CD4-positive, alpha-beta T cell treated with Interleukin-15 for 4 hours (primary cell): Measurements from ENCODE around the gene RBM18.

Experiments
- DNase-seq: peaks from one replicate; pipeline ENCODE4 v3.0.0-alpha.2; 2020; ENCODE audit warnings: low spot score

The RBM18 gene

DNA sequence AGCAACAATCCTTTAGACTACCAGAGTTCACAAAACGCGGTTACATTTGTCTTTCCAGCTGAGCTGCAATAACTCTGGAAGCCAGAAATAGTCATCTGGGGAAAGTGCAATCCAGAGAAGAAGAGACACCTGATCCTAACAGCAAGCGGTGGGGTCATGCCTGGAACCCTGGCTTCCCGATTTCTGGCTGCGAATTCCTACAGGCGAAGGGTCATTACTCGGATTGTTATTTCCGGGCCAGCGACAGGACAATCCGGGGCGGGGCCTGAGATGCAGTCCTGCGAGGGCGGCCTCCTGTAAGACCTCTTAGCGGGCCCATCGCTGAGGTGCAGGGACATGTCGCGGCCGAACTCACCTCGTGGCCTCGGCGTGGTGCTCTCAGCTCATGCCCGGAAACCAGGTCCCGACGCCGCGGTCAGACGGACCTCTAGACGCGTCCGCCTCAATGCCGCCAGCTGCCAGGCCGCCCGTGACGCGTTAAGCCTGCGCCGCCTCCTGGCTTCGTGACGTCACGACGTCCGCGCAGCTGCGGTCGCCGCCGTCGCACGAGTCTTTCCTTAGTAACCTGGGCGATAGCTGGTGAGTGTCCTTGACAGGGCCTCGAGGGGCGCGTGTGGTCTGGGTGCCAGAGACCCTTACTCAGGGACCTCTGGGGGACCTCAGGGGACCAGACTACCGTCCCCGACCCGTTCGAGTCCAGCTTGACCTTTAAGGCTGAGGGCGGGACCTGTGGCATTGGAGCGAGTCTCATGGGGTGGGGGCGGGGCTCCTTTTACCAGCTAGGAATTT, at the start of gene RBM18, which contains the start of gene MRRF:
TSS of gene RBM18 (minus strand) at position 481 of the 789 bp plus-strand sequence. CDS start 3,348 bp downstream, outside the sequence.
TSS of gene MRRF (plus strand) at position 523 of the 789 bp plus-strand sequence. CDS start 6,010 bp downstream, outside the sequence.
- DNase-seq, result peak; percentile 82

- no peak for DNase-seq
Observed at GRCh38 chr9:122314165-122314564, 49.5 kb upstream of the RBM18 start.

DNA sequence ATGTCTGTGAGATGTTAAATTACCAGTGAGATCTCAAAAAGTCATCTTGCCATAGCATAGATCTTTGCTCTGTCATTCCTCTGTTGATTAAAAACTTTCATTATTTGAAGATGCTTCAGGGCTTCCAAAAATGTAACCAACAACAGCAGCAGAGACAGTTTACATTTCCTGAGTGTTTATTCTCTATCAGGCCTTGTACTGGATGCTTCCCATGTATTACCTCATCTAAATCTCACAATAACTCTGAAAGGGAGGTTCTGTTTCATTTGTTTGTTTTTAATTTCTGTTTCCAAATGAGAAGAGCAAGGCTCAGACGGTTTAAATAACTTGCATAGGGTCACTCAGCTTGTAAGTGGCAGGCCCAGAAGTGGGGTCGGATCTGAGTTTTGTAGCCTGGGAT, 45.2 kb upstream of the RBM18 start:
- DNase-seq, result no peak

DNA sequence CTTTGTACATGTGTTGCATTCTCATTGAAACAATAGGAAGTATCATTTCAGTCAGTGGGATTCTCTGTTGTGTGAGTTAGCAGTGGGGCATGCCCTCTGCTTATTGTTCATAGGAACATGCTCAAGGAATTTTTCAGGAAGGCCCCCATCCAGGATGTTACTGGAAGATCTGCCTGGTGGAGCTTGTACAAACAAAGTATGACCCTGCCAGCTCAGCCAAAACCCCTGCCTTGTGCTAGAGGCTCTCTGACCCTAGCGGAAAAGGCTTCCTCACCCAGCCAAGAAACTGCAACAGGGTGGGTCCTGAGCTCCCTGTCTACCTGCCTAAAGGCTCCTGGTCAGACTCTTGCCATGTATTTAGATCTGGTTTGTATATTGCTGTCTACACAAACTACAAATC, 43.3 kb upstream of the RBM18 start:
- no peak for DNase-seq

DNA sequence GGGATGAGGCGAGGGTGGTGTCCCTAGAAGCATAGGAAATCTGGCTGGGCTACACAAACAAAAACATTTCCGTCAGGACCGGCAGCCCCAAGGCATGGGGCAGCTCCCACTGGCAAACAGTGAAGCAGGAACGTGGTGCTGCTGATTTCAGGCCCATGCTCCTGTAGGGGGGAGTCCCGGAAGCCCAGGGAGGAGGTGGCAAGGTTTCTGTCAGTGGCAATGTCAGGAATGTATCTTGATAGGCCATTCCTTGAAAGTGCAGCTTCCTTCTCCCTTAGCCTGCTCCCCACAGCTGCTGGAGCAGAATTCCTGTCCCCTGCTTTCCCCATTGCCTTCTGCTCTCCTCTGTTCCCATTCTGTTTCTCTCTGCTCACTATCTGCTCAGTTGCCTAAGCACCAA, 42.4 kb upstream of the RBM18 start:
- DNase-seq, result no peak

GRCh38 chr9:122302237-122303093, 37.8 kb upstream of the RBM18 start:
- no peak for DNase-seq

- no peak for DNase-seq
Observed at GRCh38 chr9:122297512-122297911, 32.9 kb upstream of the RBM18 start.

DNA sequence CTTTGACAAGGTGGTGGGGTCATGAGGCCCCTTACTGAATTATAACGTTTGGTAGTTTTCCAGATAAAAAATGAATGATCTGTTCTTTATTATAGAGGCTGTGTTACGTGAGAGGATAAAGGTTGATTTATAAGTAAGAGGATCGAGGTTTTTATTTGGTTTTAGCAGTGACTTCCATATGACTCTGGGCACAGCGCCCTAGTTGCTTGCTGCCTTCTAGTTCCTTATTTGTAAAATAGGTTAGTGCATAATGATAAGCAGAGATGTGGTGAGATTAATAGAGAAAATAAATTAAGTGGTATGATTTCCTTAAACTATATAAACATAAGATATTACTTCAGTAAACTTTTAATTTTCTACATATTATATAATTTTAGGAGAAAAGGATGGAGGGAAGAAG, 29.9 kb upstream of the RBM18 start:
- DNase-seq, result no peak

GRCh38 chr9:122291458-122291857, 26.8 kb upstream of the RBM18 start:
- DNase-seq, result no peak

DNA sequence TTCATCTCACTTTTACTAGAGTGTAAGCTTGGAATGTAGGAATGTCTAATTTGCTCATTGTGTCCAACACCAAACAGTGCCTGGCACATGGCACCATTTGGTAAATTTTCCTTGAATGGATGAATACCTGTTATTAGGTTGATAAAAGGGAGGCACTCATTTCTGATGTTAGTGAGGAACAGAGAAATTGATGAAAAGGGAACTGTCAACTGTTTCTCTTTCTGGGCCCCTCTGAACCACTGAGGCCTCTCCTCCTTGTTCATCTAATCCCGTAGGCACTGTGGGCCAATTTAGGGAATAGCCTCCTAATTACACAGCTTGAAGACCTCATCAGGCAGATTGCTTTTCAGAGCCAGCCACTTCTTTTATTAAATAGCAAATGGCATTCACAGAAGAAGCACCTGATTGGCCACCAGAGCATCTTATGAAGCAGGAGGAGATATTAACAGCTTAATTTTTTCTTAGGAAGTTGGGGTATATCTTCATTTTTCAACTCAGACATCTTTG, 22.6 kb upstream of the RBM18 start:
- DNase-seq, result no peak

- no peak for DNase-seq
Observed at GRCh38 chr9:122286764-122287163, 22.1 kb upstream of the RBM18 start.

DNA sequence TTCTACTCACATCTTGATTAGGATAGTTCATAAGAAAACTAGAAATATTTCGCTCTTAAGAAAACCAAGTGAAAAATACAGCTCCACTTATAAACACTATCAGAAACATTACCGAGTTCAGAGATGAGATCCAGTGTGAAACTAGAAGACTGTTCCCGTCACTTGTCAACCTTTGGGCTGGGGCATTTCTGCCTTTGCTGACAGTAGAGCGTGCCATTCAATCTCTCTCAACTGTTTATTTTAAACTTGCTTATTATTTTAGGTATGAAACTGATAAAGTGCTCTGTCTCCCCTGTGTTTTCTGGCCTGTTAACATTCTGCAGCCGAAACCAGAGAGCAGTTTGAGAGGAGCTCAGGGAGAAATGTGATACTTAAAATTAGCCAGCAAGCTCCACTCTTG, 16.7 kb upstream of the RBM18 start:
- DNase-seq, result no peak

- no peak for DNase-seq
Observed at GRCh38 chr9:122277285-122277897, 12.8 kb upstream of the RBM18 start.

DNA sequence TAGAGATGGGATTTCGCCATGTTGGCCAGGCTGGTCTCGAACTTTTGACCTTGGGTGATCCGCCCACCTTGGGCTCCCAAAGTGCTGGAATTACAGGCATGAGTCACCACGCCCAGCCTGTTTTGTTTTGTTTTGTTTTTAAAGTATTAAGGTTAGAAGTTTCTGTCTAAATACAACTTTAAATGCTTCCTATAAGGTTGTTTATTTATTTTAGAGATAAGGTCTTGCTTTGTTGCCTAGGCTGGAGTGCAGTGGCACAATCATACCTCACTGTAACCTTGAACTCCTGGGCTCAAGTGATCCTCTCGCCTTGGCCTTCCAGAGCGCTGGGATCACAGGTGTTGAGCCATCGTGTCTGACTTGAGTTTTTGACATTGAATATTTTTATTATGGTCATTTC, 11.5 kb upstream of the RBM18 start:
- no peak for DNase-seq

DNA sequence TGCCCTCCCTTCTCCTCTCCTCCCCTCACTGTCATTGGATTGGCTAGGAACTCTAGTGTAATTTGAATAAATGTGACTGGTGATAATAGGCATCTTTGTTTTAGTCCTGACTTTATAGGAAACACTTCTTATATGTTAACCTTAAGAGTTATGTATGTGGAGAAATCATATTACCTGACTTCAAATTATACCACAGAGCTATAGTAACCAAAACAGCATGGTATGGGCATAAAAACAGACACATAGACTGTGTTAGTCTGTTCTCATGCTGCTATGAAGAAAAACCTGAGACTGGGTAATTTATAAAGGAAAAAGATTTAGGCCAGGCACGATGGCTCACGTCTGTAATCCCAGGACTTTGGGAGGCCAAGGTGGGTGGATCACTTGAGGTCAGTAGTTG, 9.4 kb upstream of the RBM18 start:
- no peak for DNase-seq

DNA sequence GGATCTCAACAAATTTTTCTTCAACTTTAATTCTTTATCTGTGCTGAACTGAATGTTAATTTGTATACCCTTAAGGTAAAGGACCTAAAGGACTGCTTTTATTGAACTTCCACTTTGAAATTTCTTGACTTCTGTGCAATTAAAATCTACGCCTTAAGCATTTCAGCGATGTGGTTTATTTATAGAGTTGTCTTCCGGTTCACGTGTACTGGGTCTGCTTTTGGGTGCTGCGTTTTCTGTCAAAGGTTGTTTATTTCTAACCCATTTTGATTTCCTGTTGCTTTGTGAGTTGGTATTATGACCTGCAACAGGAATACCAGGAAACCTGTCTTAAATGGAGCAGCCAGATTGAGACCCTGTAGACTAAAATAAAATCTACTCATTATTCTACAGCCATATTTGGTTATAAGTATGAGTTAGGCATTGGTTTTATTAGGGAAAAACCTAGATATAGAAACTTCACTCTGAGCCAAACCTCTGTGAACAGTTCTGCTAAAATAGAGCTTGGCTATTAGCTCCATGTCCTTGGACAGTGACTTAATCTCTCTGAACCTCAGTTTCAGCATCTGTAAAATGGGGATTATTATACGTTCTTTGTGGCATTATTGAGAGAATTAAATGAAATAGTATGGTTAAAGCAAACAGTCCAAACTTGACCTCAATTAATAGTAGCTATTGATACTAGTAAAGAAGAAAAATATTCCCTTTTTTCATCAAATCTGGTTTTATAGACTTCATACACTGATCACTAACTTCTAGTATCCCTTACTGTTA, 3.6 kb upstream of the RBM18 start:
- DNase-seq, result no peak

GRCh38 chr9:122265149-122265915, 692 bp upstream of the RBM18 start:
- peak; percentile 34 for DNase-seq

GRCh38 chr9:122263699-122264349, 816 bp downstream of the RBM18 start:
- no peak for DNase-seq

DNA sequence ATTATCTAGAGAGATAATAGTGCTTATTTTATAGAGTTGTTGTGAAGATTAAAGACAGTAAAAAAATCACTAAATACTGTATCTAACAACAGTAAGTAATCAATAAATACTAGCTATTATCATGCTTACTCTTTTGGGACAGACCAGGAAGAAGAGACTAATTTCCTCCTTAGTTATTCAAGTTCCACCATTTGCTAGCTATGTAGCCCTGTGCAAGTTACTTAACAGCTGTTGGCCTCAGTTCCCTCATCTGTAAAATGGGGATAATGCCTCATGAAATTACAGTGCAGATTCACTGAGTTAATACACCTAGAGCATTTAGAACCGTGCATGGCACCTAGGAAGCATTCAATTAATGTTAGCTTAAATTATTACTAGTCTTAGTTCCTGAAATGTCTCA, 2.6 kb downstream of the RBM18 start:
- DNase-seq, result no peak

DNA sequence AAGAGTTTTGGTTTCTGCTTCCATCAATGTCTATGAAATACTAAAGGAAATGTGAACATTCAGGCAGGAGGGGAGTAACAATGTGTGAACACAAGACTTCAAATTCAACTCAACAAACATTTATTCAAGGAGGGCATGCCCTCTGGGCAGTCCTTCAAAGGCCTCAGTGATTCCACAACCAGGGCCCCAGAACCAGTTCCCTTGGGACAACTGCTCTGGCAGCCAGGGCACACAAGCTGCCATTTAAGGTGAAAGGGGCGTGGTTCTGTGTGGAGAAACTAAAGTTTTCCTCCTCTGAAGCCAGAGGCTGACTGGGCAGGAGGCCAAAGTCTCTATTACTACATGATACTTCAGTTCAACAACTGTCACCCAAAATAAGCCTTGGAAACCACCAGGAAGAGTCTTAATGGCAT, 3.2 kb downstream of the RBM18 start:
- DNase-seq, result no peak
